GM21447 (cell line): Measurements from ENCODE around the gene FH.

Experiments
- ATAC-seq: cut with Tn5 transposase; IDR thresholded peaks from one replicate; pipeline ENCODE4 v1.9.1; 2021; ENCODE audit not compliant: unreplicated experiment

Gene FH

DNA sequence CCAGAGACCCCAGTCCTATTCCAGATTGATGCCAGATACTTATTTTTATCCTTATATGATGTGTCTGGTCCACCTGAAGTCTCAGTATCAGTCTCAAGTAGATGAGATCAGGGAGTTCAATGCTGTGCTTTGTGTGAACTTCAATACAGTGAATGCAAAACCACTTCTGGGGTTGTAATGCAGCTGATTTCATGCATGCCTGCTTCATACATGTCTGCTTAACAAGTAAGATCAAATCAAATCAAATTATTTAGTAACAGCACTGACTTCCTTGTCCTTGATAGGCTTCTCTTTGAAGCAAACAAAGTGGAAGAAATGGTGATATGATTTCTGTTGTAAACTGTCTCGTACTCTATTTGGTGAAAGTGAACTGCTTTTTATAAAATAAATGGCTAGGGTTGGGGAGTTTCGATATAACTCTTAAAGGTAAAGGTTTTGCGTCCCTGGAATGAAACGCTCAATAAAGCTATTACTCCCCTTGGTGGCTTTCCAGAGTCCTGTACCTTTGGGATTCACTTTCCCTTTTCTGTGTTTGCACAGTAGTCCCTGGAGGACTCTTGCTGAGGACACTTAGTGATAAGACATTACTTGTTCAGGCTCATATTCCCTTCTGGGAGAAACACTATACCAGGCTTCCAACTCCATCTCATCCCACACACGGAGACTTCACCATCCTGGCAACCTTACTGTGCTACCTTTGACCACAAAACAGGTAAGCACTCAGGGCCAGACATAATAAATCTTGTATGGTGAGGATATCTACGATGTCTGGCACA is 59.3 kb downstream of the FH start:
- no peak for ATAC-seq

DNA sequence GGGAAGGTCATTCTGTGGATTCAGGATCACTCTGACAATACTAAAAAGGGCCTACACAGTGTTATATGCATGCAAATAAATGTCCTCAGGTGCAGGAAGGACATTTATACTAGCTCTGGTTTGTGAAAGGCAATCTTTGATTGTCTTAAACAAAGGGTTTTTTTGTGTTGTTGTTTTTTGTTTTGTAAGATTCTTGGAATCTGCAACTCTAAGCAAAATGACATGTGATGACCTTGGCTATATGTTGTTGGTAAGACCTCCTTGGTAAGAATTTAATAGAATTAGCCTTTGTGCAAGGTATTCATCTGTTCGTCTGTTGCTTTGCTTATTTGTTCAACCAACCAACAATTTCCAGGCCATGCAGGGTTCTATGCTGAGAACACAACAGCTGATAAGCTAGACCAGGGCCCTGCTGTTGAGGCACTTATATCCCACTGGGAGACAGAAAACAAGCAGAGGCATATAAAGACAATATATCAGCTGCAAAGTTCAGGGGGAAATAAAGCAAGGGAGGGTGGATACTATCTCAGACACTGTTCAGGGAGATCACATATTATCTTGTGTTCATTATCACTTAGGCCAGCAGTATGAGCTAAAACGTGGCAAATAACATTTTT is 60.3 kb downstream of the FH start:
- no peak for ATAC-seq

DNA sequence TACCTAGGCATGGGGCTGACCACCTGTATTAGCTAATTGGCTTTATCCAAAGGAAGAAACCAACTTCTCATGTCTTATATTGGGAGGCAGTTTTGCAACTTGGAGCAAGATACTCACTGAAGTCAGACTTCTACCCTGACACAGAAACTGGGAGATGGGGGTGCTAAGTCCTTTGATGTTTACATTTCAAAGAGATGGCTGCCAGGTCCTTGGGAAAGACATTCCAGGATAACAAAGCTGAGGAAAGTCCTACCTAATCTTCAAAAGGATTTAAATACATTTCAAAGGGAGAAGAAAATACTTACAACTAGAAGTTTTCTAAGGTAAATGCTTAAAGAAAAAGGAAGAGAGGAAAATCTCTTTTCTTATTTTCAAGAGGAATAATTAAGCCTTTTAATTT is 62.1 kb downstream of the FH start:
- ATAC-seq: no peak

DNA sequence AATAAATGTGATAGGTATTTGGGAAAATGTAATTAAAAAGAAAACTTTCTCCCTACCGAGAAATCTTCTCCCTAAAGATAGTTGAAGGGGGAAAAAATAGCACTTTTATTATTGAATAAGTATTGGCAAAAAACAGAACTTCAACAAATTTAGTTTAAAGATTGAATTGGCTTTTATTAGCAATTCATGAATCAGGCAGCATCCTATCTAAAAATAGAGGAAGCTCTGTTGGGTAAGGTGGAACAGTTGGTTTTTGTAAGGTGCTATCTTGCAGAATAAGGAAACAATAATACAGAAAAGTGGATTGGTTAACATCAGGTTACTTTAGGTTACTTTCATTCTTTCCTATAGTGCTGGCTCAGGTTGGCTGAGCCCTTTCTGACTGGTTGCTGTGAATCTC is 62.8 kb downstream of the FH start:
- ATAC-seq: no peak

DNA sequence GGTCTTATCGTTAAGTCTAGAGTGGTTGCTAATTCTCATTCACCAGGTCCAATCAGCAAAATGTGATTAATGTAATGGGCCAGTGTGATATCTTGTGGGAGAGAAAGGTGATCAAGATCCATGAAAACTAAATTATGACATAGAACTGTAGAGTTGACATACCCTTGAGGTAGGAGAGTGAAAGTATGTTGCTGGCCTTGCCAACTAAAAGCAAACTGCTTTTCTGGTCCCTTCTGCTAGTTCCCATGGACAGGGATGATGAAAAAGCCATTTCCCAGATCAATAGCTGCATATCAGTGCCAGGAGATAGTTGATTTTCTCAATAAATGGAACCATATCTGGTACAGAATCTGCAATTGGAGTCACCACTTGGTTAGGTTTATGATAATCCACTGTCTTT is 65.8 kb downstream of the FH start:
- ATAC-seq: no peak

DNA sequence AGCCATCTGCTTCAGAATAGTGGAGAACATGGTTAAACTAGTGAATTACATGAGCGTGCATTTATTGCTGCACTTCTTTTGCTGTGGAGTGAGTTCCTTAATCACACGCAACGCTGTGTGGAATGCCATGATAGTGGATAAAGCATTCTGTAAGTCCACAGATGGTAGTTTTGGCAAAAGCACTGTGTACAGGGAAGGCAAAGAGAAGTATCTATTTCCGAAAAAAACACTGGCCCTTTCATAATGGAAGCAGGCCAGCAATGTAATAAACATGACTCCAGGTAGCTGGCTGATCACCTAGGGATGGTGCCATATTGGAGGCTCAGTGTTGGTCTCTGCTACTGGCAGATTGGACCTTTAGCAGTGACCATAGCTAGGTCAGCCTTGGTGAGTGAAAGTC is 67.6 kb downstream of the FH start:
- ATAC-seq: no peak
